Retinal pigment epithelial cell (primary cell): ENCODE data around the gene CAPN10.

Experiments used
- DNase-seq: peaks from one replicate; pipeline ENCODE4 v3.0.0-alpha.2; 2010; ENCODE audit warnings: low read depth
- H3K4me3 ChIP-seq: 2 replicates; pipeline ENCODE4 v1.5.1; 2011; ENCODE audit warnings: mild to moderate bottlenecking, low read length, control low read depth, moderate library complexity
- CTCF ChIP-seq: conservative IDR thresholded peaks from 2 replicates; pipeline ENCODE4 v1.5.1; 2011; ENCODE audit warnings: low read depth, low read length, control low read depth, inconsistent platforms

The CAPN10 gene

GRCh38 chr2:240582781-240583180 lies 3.8 kb upstream of the CAPN10 start:
- DNase-seq = no peak
- H3K4me3 ChIP-seq = no peak overlapping the region
- no peak for TF ChIP-seq CTCF

- TF ChIP-seq CTCF = no peak
- H3K4me3 ChIP-seq = no peak overlapping the region
- DNase-seq = no peak
Measured at GRCh38 chr2:240583774-240584173, 2.8 kb upstream of the CAPN10 start.

DNA sequence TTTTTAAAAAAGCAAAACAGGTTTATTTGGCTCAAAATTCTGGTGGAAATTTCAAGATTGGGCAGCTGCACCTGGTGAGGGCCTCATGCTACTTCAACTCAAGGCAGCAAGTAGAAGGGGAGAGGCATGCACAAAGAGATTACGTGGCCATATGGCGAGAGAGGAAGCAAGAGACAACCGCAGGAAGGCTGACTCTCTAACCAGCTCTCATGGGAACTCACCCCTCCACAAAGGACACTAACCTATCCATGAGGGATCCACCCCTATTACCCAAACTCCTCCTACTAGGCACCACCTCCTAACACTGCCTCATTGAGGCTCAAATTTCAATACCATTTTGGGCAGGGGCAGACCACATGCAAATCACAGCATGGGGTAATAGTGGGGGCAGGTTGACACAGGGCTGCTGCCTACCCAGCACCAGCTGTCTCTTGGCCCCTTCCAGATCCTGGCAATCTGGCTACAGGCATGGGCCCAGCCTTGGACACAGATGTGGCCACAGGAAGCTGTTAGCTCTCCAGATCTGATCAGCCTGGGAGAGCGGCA lies 2.0 kb upstream of the CAPN10 start:
- no peak for DNase-seq
- no peak overlapping the region for H3K4me3 ChIP-seq
- no peak for TF ChIP-seq CTCF

DNA sequence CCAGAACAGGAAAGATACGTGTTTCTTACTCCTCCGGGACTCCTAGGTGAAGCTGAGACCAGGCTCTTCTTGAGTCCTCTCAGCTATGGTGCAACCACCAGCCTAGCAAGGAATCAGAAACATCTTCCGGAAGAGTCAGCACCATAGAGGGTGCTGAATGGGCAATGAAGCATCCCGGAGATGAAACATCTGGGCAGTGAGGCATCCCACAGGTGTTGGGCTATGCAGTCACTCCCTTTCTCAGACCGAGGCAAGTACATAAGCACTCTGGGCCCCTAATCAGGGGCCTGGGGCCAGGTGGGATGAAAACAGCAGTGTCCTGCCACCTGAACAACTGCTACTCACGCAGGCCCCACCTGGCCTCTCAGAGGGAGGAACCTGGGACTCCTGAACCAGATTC lies 1.4 kb upstream of the CAPN10 start:
- TF ChIP-seq CTCF = no peak
- DNase-seq = no peak
- peak overlapping the region; percentile 98 for H3K4me3 ChIP-seq

DNA sequence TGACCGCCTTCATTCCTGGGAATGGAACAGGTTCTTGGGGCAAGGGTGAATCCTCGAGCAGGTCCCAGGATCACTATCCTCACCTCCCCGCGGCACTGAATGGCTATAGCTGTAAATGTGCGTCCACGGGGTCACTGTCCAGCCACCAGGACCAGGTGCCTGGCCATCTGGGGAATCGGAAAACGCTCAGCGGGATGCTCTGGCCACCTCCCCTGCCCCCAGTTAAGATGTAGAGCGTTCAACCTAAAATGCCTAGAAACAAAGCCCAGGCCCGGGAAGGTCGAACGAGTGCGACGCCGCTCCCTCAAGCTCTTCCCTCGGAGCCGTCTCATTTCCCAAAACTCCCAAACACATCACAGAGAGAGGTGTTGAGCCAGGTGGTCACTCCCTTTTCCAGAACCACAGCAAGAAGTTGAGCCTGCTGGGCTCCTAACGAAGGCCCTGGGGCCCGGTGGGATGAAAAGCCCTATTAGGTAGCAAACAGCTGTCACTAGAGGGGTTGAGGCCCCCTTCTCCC lies 795 bp upstream of the CAPN10 start:
- DNase-seq = no peak
- TF ChIP-seq CTCF = no peak
- peak overlapping the region; percentile 98 for H3K4me3 ChIP-seq

DNA sequence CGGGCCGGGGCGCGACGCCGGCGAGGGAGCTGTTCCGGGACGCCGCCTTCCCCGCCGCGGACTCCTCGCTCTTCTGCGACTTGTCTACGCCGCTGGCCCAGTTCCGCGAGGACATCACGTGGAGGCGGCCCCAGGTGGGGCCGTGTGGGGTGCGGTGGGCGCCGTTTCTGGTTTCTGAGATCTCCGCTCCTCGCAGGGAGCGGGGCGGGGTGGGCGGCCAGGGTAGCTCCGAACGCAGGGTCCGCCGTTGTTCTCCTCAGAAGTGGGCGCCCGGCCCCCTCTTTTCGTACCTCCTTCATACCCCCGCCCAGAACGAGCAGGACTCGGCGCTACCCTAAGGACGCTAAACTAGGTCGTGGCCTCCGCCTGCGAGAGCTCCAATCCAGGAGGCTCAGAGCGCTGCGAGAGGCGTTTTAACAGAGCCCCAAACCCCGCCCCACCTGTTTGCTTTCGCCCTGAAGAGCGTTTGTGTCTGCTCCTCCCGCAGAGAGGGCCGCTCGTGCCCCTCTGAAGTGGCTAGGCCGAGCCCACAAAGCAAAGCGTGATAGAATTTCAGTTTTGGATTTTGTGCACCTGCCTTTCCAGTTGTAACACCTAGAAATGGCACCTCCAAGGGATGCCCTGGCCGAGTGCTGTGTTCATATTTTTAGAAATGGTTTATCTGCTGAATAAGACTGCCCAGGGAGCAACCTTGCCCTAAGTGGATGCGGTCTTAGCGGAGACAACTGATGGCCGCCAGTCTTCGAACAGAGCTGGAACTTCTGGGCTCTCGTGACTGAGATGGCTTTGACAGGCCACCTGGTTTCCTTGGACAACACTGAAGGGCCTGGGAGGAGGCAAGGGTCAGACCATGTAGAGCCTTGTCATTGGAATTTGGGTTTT lies 626 bp downstream of the CAPN10 start:
- peak overlapping the region; percentile 98 for H3K4me3 ChIP-seq
- DNase-seq = no peak
- TF ChIP-seq CTCF = no peak
